HUES6 (cell line): Measurements from ENCODE around the gene USP44.

Source experiments
- H3K27ac ChIP-seq: 2 replicates; pipeline ENCODE4 v1.7.0; 2013; ENCODE audit warnings: low read depth, mild to moderate bottlenecking, low read length, inconsistent platforms
- H3K27me3 ChIP-seq: 2 replicates; pipeline ENCODE4 v1.6.1; 2013; ENCODE audit warnings: low read length; ENCODE audit not compliant: control insufficient read depth, insufficient read depth
- H3K36me3 ChIP-seq: 2 replicates; pipeline ENCODE4 v1.6.1; 2013; ENCODE audit warnings: low read length; ENCODE audit not compliant: control insufficient read depth, insufficient read depth
- H3K4me1 ChIP-seq: 2 replicates; pipeline ENCODE4 v1.6.1; 2013; ENCODE audit warnings: low read length; ENCODE audit not compliant: control insufficient read depth, insufficient read depth
- H3K4me3 ChIP-seq: 2 replicates; pipeline ENCODE4 v1.5.1; 2013; ENCODE audit warnings: low read depth, low read length
- H3K9ac ChIP-seq: one replicate; pipeline ENCODE4 v1.6.1; 2013; ENCODE audit warnings: mild to moderate bottlenecking, low read length
- H3K9me3 ChIP-seq: 2 replicates; pipeline ENCODE4 v1.6.1; 2013; ENCODE audit warnings: low read depth, low read length; ENCODE audit not compliant: control insufficient read depth, insufficient read depth

The USP44 gene

GRCh38 chr12:95506707-95507523 is 44.4 kb downstream of the USP44 start:
- Histone ChIP-seq H3K9ac (no peak overlapping the region), H3K27ac (no peak overlapping the region), H3K4me1 (peaks cover 3% of the 10 kb centered on the region; the same call in 1 of the 2 replicates), H3K9me3 (no peaks in the 10 kb centered on the region), H3K4me3 (no peak overlapping the region), H3K27me3 (no peaks in the 10 kb centered on the region), H3K36me3 (peaks cover 87% of the 10 kb centered on the region)

- Histone ChIP-seq H3K27ac (no peak overlapping the region), H3K27me3 (no peaks in the 10 kb centered on the region), H3K36me3 (peaks cover 78% of the 10 kb centered on the region), H3K9me3 (no peaks in the 10 kb centered on the region), H3K4me1 (peaks cover 3% of the 10 kb centered on the region; the same call in 1 of the 2 replicates), H3K4me3 (no peak overlapping the region), H3K9ac (no peak overlapping the region)
These were observed 46.2 kb downstream of the USP44 start for GRCh38 chr12:95505039-95505438.

- peaks cover 81% of the 10 kb centered on the region for H3K36me3 ChIP-seq
- no peaks in the 10 kb centered on the region; the same call in 1 of the 2 replicates for H3K9me3 ChIP-seq
- no peak overlapping the region for H3K9ac ChIP-seq
- no peaks in the 10 kb centered on the region for H3K27me3 ChIP-seq
- peaks cover 3% of the 10 kb centered on the region; the same call in 1 of the 2 replicates for H3K4me1 ChIP-seq
- H3K27ac ChIP-seq, result no peak overlapping the region
- no peak overlapping the region for H3K4me3 ChIP-seq
These were observed 47.1 kb downstream of the USP44 start for GRCh38 chr12:95504140-95504539.

- Histone ChIP-seq H3K36me3 (peaks cover 86% of the 10 kb centered on the region), H3K27ac (no peak overlapping the region), H3K27me3 (no peaks in the 10 kb centered on the region), H3K4me1 (peaks cover 3% of the 10 kb centered on the region; the same call in 1 of the 2 replicates), H3K4me3 (no peak overlapping the region), H3K9ac (no peak overlapping the region), H3K9me3 (no peaks in the 10 kb centered on the region; the same call in 1 of the 2 replicates)
These were observed 51.5 kb downstream of the USP44 start for GRCh38 chr12:95499772-95500171.

- no peak overlapping the region for H3K9ac ChIP-seq
- no peak overlapping the region for H3K27ac ChIP-seq
- no peaks in the 10 kb centered on the region for H3K27me3 ChIP-seq
- no peaks in the 10 kb centered on the region for H3K4me1 ChIP-seq
- H3K36me3 ChIP-seq, result peaks cover 86% of the 10 kb centered on the region
- H3K9me3 ChIP-seq, result no peaks in the 10 kb centered on the region; the same call in 1 of the 2 replicates
- H3K4me3 ChIP-seq, result no peak overlapping the region
These were observed 52.3 kb downstream of the USP44 start for GRCh38 chr12:95498968-95499367.

- H3K9me3 ChIP-seq, result no peaks in the 10 kb centered on the region; the same call in 1 of the 2 replicates
- no peaks in the 10 kb centered on the region for H3K4me1 ChIP-seq
- H3K27ac ChIP-seq, result no peak overlapping the region
- H3K27me3 ChIP-seq, result no peaks in the 10 kb centered on the region
- H3K4me3 ChIP-seq, result no peak overlapping the region
- H3K9ac ChIP-seq, result no peak overlapping the region
- H3K36me3 ChIP-seq, result peaks cover 84% of the 10 kb centered on the region
These were observed 54.2 kb downstream of the USP44 start for GRCh38 chr12:95497031-95497430.

GRCh38 chr12:95495433-95495832 is 55.8 kb downstream of the USP44 start:
- Histone ChIP-seq H3K4me3 (no peak overlapping the region), H3K36me3 (peaks cover 92% of the 10 kb centered on the region), H3K9ac (no peak overlapping the region), H3K27ac (no peak overlapping the region), H3K9me3 (no peaks in the 10 kb centered on the region; the same call in 1 of the 2 replicates), H3K27me3 (no peaks in the 10 kb centered on the region), H3K4me1 (no peaks in the 10 kb centered on the region)

- peaks cover 91% of the 10 kb centered on the region for H3K36me3 ChIP-seq
- no peak overlapping the region for H3K27ac ChIP-seq
These were observed 56.4 kb downstream of the USP44 start for GRCh38 chr12:95494888-95495287.

GRCh38 chr12:95492462-95492861 is 58.8 kb downstream of the USP44 start:
- Histone ChIP-seq H3K27me3 (no peaks in the 10 kb centered on the region), H3K4me3 (no peak overlapping the region), H3K9me3 (no peaks in the 10 kb centered on the region), H3K4me1 (no peaks in the 10 kb centered on the region), H3K9ac (no peak overlapping the region), H3K36me3 (peaks cover 90% of the 10 kb centered on the region), H3K27ac (no peak overlapping the region)

More at GRCh38 chr12:95494888-95495287, 56.4 kb downstream of the USP44 start:
- Histone ChIP-seq H3K4me3 (no peak overlapping the region), H3K27me3 (no peaks in the 10 kb centered on the region), H3K4me1 (no peaks in the 10 kb centered on the region), H3K9me3 (no peaks in the 10 kb centered on the region; the same call in 1 of the 2 replicates), H3K9ac (no peak overlapping the region)

- H3K4me3 ChIP-seq, result no peak overlapping the region
- H3K27ac ChIP-seq, result no peak overlapping the region
- no peak overlapping the region for H3K9ac ChIP-seq
- no peaks in the 10 kb centered on the region for H3K4me1 ChIP-seq
- no peaks in the 10 kb centered on the region for H3K9me3 ChIP-seq
- peaks cover 81% of the 10 kb centered on the region for H3K36me3 ChIP-seq
- H3K27me3 ChIP-seq, result no peaks in the 10 kb centered on the region
These were observed 64.3 kb downstream of the USP44 start for GRCh38 chr12:95487024-95487423.

- Histone ChIP-seq H3K4me3 (no peak overlapping the region), H3K9ac (no peak overlapping the region), H3K27ac (no peak overlapping the region), H3K27me3 (no peaks in the 10 kb centered on the region), H3K36me3 (peaks cover 77% of the 10 kb centered on the region), H3K4me1 (no peaks in the 10 kb centered on the region), H3K9me3 (no peaks in the 10 kb centered on the region)
These were observed 66.8 kb downstream of the USP44 start for GRCh38 chr12:95484524-95484923.
